Activated T-helper 2 cell treated with anti-CD3 and anti-CD28 coated beads, Interferon-gamma antibody, Interleukin-2, Interleukin-4, amounts not matched to agents 10 μg/mL and 5 μg/mL and 100 μg/mL, durations not matched to agents 14 hours and 24 hours and 36 hours (primary cell): ENCODE data around the gene PRR3. TPM values are rescaled to one million over a fixed set of nuclear protein-coding genes. Genes with fewer than 3 reads are reported as not detected.

Source experiments
- DNase-seq: peaks from one replicate; pipeline ENCODE4 v3.0.0; 2021; ENCODE audit warnings: low spot score
- H3K27ac Mint-ChIP-seq: one replicate; pipeline ENCODE4 v1.8.0; 2021; ENCODE audit warnings: mixed read lengths
- H3K27me3 Mint-ChIP-seq: one replicate; pipeline ENCODE4 v1.8.0; 2021; ENCODE audit warnings: low read depth, mixed read lengths
- H3K36me3 Mint-ChIP-seq: one replicate; pipeline ENCODE4 v1.8.0; 2021; ENCODE audit warnings: low read depth, mixed read lengths
- H3K4me1 Mint-ChIP-seq: one replicate; pipeline ENCODE4 v1.8.0; 2021; ENCODE audit warnings: low read depth, mixed read lengths
- H3K4me3 Mint-ChIP-seq: one replicate; pipeline ENCODE4 v1.8.0; 2021; ENCODE audit warnings: low read depth, mild to moderate bottlenecking, moderate library complexity, mixed read lengths
- H3K9me3 Mint-ChIP-seq: one replicate; pipeline ENCODE4 v1.8.0; 2021; ENCODE audit warnings: mixed read lengths
- intact Hi-C: fragments of 100-400 bp; cut with micrococcal nuclease; formaldehyde crosslinking; loops from one replicate; pipeline ENCODE4 v1.15.1; 2023
- total RNA-seq: library from RNA; stranded (reverse); gene quantifications from 2 replicates; pipeline ENCODE4 v1.2.3, GENCODE V29; 2022

The PRR3 gene
- total RNA-seq, 1 donor from 2014 or later = 35.0 TPM

DNA sequence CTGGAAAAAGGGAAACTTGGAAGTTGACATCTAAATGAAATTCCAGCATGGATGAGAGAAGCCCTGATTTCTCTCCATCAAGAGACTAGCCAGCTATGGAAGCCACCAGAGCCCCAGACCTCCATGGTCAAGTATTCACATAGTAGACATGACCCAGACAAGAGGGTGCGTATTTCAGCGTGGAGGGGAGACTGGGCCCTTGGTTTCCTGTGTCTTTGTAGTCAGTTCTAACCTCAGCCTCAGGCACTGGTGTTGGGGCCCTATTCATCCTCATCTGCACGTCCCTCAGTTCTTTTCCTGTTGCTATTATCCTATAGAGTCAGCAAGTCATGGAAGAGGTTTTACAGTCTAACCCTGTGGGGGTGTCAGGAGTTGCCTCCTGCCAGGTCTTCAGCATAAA lies 13.3 kb upstream of the PRR3 start:
- Mint-ChIP-seq H3K9me3 (no peaks in the 10 kb centered on the region), H3K4me1 (peaks cover 30% of the 10 kb centered on the region), H3K27ac (no peak overlapping the region), H3K4me3 (no peak overlapping the region), H3K27me3 (no peaks in the 10 kb centered on the region), H3K36me3 (peaks cover 25% of the 10 kb centered on the region)
- intact Hi-C loops = loop anchor here (1.0 to 5.0 kb wide), 2 partner anchors 53 to 61 kb away; no protein-coding TSS in a partner anchor
- no peak for DNase-seq

DNA sequence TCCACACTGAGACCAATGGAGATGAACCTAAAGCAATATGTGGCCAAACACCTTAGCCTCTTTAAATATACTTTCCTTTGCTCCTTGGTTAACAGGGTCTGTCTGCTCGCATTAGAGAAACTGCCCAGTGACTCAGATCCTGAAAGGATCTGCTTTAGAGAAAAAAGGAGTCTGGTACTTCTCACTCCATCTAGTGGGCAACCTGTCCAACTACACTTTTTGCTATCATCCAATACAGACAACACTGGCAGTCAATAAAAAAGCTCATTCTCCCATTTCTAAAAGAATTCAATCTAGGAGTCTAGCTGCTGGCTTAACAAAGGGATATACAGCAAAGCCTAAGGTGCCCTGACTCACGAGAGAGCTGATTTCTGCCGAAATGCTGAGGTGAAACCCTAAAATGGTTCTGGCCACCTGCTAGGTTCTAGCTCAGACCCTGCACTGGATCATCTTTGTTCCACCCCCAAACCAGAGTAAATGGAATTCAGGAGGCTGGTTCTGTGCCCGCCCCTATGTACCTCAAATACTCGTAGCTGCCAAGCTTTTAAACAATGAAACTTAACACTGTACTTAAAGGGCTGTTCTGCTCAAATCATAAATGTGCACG lies 12.3 kb upstream of the PRR3 start:
- DNase-seq = no peak
- intact Hi-C loops = loop anchor here (1.0 to 5.0 kb wide), 2 partner anchors 53 to 61 kb away; no protein-coding TSS in a partner anchor
- H3K36me3 Mint-ChIP-seq = peaks cover 32% of the 10 kb centered on the region
- H3K4me3 Mint-ChIP-seq = no peak overlapping the region
- H3K9me3 Mint-ChIP-seq = no peaks in the 10 kb centered on the region
- no peak overlapping the region for H3K27ac Mint-ChIP-seq
- no peaks in the 10 kb centered on the region for H3K27me3 Mint-ChIP-seq
- H3K4me1 Mint-ChIP-seq = peaks cover 30% of the 10 kb centered on the region

DNA sequence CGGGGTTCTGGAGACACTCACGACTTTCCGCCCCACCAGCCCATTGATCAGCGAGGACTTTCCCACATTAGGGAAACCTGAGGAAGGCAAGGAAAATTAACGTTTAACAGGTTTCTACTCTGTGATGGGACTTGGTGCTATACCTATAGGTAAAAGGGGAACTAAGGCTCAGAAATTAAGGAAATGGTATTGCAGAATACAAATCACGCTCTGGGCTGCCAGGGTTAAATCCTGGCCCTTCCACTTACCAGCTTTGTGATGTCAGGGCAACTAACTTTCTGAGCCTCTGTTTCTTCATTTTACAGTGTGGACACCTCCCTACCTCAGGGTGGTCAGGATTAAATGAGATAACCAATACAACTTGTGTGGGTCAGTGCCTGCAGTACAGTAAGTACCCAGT lies 9.6 kb upstream of the PRR3 start:
- intact Hi-C loops = no loop called here
- H3K9me3 Mint-ChIP-seq = no peaks in the 10 kb centered on the region
- H3K27me3 Mint-ChIP-seq = no peaks in the 10 kb centered on the region
- peaks cover 56% of the 10 kb centered on the region for H3K36me3 Mint-ChIP-seq
- H3K27ac Mint-ChIP-seq = no peak overlapping the region
- H3K4me3 Mint-ChIP-seq = no peak overlapping the region
- DNase-seq = no peak
- H3K4me1 Mint-ChIP-seq = peaks cover 20% of the 10 kb centered on the region

DNA sequence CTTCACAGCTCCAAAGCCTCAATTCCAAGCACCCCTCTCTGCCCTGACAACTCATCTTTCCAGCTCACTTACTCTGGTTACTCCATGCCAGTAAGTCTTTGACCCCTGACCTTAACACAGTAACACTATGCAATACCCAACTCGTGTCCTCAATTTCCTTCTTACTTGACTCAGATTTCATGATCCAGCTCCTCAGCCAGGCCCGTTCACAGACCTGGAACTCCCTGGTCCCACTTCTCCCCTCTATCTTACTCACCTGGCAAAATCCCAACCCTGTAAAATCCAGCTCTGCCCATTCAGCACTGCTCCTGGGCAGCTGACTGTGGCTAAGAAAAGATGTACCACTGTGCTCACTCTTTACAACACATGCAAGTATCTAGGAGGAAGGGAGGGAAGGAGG lies 8.7 kb upstream of the PRR3 start:
- H3K27me3 Mint-ChIP-seq = no peaks in the 10 kb centered on the region
- peak overlapping the region; percentile 4 for H3K27ac Mint-ChIP-seq
- H3K9me3 Mint-ChIP-seq = no peaks in the 10 kb centered on the region
- H3K36me3 Mint-ChIP-seq = peaks cover 65% of the 10 kb centered on the region
- peaks cover 12% of the 10 kb centered on the region for H3K4me1 Mint-ChIP-seq
- H3K4me3 Mint-ChIP-seq = no peak overlapping the region
- intact Hi-C loops = no loop called here
- DNase-seq = no peak

DNA sequence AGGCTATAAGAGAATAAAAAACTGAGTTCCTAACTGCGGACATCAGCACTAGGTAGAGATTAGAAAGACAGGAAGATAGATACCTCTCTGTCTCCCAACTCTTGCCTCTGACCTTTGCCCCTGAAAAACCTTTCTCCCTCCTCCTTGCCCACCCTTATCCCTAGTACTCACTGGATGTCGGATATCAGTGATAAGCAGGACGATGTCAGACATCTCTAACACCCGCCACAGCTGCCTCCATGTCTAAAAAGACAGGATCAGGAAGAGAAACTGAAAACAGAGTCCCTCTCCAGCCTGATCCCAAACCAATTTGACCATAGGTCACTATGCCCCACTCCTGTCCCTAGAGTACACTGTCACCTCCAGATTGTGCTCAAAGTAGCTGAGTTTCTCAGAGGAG lies 2.7 kb upstream of the PRR3 start:
- Mint-ChIP-seq H3K9me3 (no peaks in the 10 kb centered on the region), H3K4me1 (peaks cover 19% of the 10 kb centered on the region), H3K4me3 (peak overlapping the region; percentile 98), H3K36me3 (peaks cover 70% of the 10 kb centered on the region), H3K27ac (no peak overlapping the region), H3K27me3 (no peaks in the 10 kb centered on the region)
- intact Hi-C loops = no loop called here
- no peak for DNase-seq

DNA sequence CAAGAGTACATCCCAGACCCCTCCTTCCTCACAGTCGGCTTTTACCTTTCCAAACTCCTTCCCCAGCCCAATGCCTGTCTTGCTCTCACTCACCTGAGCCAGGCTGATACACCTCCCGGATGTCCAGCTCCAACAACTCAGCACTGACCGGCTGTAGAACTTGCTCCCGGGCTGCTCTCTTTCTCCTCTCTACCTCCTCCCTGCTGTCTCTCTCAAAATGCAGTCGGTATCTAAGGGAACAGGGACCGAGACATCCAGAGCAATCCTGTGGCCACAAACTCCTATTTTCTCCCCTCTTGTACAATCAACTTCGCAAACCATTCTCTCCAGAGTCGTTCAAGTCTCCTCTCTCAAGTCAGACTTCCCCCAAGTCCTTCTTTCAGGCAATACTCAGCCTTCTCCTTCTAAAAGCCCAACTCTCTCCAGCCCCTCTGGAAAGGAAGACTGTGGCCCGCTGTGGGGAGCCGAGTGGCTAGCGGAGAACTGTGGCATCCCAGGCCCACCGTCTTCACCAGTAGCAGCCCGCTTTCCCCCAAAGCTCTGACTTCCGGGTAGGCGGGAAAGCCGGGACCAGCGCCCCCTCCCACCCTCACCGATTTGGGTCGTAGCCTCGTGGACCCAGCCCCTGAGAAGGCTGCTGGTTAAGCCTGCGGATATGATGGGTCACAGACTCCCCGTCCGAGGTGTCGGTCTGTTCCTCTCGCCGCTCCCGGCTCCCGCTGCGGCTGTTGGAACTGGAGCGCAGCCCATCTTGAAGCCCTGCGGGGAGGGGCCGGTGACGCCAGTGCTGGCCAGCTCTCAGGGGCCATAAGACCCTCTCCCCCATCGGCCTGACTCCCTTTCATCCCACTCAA lies 1.9 kb upstream of the PRR3 start:
- Mint-ChIP-seq H3K4me3 (peak overlapping the region; percentile 98), H3K27me3 (no peaks in the 10 kb centered on the region), H3K4me1 (peaks cover 22% of the 10 kb centered on the region), H3K36me3 (peaks cover 72% of the 10 kb centered on the region), H3K9me3 (no peaks in the 10 kb centered on the region), H3K27ac (peak overlapping the region; percentile 100)
- intact Hi-C loops = loop anchor here (5.0 kb wide), 1 partner anchor 132 kb away; the partner anchor contains the start of gene PPP1R18
- DNase-seq = no peak

DNA sequence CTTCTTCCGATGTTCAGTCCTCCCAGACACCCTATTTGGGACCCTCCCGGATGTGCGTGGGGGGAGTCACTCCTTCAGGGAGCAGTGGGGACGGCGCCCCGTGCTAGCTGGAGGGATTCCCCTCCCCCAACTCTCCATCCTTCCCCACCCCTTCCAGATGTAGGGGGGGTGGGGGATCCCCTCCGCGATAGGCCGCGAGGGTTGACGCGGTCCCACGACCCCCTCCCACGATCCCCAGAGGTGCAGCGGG lies 1.4 kb upstream of the PRR3 start:
- Mint-ChIP-seq H3K9me3 (no peaks in the 10 kb centered on the region), H3K27ac (peak overlapping the region; percentile 100), H3K4me1 (peaks cover 22% of the 10 kb centered on the region), H3K27me3 (no peaks in the 10 kb centered on the region), H3K4me3 (peak overlapping the region; percentile 98), H3K36me3 (peaks cover 71% of the 10 kb centered on the region)
- DNase-seq = no peak
- intact Hi-C loops = loop anchor here (1.0 to 5.0 kb wide), 2 partner anchors 16 to 132 kb away; partner anchors contain the start of genes ABCF1 and PPP1R18

DNA sequence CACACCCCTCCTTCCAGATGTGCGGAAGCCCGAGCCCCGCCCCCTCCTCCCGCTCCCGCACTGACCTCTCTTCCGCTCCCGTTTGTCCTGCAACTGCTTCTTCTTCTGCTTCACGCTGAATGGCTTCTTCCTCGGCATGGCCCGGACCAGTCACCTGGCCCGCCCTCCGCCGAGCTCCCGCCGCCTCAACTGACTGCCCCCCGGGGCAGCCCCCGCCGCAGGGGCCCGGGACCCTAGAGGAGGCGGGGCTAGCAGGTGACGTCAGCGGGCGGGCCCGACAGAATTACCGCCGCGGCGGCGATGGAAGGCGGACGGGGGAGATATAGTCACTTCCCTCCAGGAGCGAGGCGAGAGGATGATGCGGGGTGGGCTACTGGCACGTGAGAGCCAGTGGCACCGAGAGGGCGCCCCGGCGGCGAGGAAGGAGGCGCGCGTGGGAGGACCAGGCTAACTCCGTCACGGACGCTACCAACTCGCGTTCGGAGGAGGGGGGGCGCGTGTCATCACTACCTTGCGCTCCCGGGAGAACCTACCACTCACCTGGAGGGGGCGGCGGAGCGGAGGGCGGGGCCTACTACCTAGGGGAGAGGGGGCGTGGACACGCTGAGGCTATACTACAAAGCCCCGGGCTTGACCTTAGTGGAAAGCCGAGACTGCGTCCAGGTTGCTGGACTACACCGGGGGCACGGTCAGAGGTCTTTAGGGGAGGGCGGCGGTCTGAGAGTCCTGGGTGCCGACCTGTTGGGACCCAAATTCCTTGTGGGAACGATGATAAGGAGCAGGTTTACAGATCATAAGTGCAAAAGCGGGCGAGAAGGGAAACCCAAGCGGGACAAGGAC lies 809 bp upstream of the PRR3 start, which contains the start of gene GNL1:
GNL1 (minus strand) TSS at position 424 of the 840 bp plus-strand sequence; CDS start at position 138, 286 bp downstream.
- no peaks in the 10 kb centered on the region for H3K9me3 Mint-ChIP-seq
- no peaks in the 10 kb centered on the region for H3K27me3 Mint-ChIP-seq
- H3K27ac Mint-ChIP-seq = peak within 1 kb of the TSS; percentile 100
- peaks cover 66% of the 10 kb centered on the region for H3K36me3 Mint-ChIP-seq
- intact Hi-C loops = loop anchor here (1.0 to 5.0 kb wide), 2 partner anchors 15 to 131 kb away; partner anchors contain the start of genes ABCF1 and PPP1R18
- peaks cover 22% of the 10 kb centered on the region for H3K4me1 Mint-ChIP-seq
- DNase-seq = peak; percentile 96
- H3K4me3 Mint-ChIP-seq = peak within 1 kb of the TSS; percentile 98

DNA sequence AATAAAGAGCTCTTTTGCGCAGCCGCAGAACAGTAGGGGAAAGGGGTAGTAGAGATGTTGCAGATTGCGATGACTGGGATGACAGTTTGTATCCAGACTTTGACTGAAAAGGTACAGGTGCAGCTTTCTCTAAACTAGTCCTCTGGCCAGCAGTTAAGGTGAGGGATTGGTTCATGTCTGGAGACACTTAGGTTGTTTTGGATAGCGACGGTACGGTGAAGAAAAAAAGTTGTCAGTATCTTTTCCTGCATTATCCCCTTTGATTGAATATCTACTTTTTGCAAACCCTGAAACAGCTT lies 537 bp downstream of the PRR3 start:
- Mint-ChIP-seq H3K27me3 (no peaks in the 10 kb centered on the region), H3K36me3 (peaks cover 64% of the 10 kb centered on the region), H3K4me3 (peak overlapping the region; percentile 98), H3K27ac (peak overlapping the region; percentile 100), H3K9me3 (no peaks in the 10 kb centered on the region), H3K4me1 (peaks cover 22% of the 10 kb centered on the region)
- no peak for DNase-seq
- intact Hi-C loops = loop anchor here (1.0 to 5.0 kb wide), 4 partner anchors 60 to 163 kb away; partner anchors contain the start of genes C6orf136, MRPS18B, PPP1R10 and PPP1R18

DNA sequence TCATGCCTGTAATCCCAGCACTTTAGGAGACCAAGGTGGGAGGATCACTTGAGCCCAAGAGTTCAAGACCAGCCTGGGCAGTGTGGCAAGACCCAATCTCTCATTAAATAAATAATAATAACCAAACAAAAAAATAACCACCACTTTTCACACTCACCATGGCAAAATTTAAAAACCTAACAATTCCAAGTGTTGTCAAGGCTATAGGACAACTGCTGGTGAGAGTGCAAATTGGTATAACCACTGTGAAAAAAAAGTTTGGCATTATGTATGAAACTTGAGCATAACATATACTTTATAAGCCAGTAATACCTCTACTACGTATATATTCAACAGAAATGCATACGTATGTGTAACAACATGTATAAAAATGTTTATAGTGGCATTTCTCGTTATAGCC lies 3.8 kb downstream of the PRR3 start:
- Mint-ChIP-seq H3K27me3 (no peaks in the 10 kb centered on the region), H3K4me3 (no peak overlapping the region), H3K4me1 (peaks cover 16% of the 10 kb centered on the region), H3K9me3 (no peaks in the 10 kb centered on the region), H3K36me3 (peaks cover 59% of the 10 kb centered on the region), H3K27ac (no peak overlapping the region)
- DNase-seq = no peak
- intact Hi-C loops = no loop called here

DNA sequence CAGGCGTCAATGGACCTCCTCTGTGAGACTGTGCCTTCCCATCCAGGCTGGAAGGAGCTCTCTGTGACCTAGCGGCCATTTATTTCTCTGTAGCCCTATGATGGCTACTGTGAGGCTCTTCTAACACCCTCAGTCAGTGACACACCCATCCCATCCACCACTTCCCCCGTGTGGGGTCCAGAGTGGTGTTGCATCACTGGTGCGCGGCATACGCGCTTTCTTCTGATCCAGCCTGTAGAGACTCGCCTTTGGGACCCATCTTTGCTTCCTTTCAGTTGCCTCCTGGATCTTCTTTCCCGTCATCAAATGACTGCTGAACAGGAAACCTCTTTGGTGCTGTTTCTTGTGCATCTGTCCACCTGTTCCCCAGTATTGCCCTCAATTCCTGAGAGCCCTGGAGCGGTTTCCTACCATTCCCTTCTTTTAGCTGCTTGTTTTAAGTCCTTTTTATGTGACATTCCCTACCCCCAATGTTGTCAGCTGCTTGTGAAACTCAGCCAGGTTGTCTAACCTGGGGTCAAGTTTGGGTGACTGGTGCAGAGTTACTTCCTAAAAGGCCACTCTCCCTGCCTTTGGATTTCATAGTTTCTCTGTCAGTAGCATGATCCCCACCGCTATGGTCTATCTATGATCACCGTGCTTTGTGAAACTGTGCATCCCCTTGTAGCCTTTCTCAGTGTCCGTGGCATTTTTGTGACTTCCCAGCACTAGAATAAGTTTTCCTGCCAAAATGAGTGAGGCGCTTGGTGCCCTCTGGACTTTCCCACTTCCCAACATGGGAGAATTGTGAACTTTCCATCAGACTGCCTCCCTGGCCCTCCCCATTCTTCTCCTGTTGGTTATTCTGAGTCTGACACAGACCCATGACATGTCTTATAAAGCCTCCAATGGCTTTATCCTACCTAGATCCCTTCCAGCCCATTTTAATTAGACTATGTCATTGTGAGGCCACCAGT lies 5.7 kb downstream of the PRR3 start:
- DNase-seq = no peak
- Mint-ChIP-seq H3K4me3 (no peak overlapping the region), H3K36me3 (peaks cover 52% of the 10 kb centered on the region), H3K27me3 (no peaks in the 10 kb centered on the region), H3K27ac (no peak overlapping the region), H3K9me3 (no peaks in the 10 kb centered on the region), H3K4me1 (peaks cover 17% of the 10 kb centered on the region)
- intact Hi-C loops = no loop called here

DNA sequence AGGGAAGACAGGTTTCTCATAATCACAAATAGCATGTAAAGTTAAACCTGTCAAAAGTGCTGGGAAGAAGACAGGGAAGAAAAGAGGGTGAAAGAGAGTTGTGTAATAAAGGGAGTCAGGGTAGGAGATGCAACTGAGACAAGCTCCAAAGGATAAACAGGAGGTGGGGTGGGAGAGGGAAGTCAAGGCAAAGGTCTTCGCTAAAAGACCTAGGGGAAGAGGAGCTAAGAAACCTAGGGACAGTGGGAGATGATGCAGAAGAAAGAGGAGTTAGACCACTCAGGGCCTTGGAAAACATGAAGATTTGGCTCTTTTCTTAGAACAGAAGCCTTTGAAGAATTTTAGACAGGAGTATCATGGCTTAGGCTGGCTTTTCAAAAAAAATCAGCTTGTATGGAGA lies 7.0 kb downstream of the PRR3 start:
- Mint-ChIP-seq H3K4me1 (peaks cover 16% of the 10 kb centered on the region), H3K36me3 (peaks cover 44% of the 10 kb centered on the region), H3K9me3 (no peaks in the 10 kb centered on the region), H3K27me3 (no peaks in the 10 kb centered on the region), H3K27ac (no peak overlapping the region), H3K4me3 (no peak overlapping the region)
- no peak for DNase-seq
- intact Hi-C loops = no loop called here
